HG03196 (cell line): Measurements from ENCODE around the gene LRRC66.

Experiments
- ATAC-seq: cut with Tn5 transposase; IDR thresholded peaks from one replicate; pipeline ENCODE4 v1.9.1; 2021; ENCODE audit not compliant: unreplicated experiment

LRRC66 gene

GRCh38 chr4:52019936-52020657, at the start of gene LRRC66:
TSS of gene LRRC66 (minus strand) at chr4:52020363. CDS start at chr4:52017613, 2,750 bp downstream.
- no peak for ATAC-seq

GRCh38 chr4:52069571-52069970, 49.4 kb upstream of the LRRC66 start:
- no peak for ATAC-seq

- no peak for ATAC-seq
Measured at GRCh38 chr4:52059372-52059771, 39.2 kb upstream of the LRRC66 start.

GRCh38 chr4:52058275-52058674, 38.1 kb upstream of the LRRC66 start:
- no peak for ATAC-seq

- no peak for ATAC-seq
Measured at GRCh38 chr4:52057196-52057595, 37.0 kb upstream of the LRRC66 start.

- ATAC-seq = no peak
Measured at GRCh38 chr4:52054254-52054653, 34.1 kb upstream of the LRRC66 start.

- ATAC-seq = peak; percentile 65
Measured at GRCh38 chr4:52052475-52052780, 32.3 kb upstream of the LRRC66 start.

GRCh38 chr4:52051615-52052474, 31.7 kb upstream of the LRRC66 start:
- peak; percentile 48 for ATAC-seq

GRCh38 chr4:52051213-52051614, 31.1 kb upstream of the LRRC66 start, which contains the start of gene SPATA18:
TSS of gene SPATA18 (plus strand) at chr4:52051304. CDS start at chr4:52051705, 401 bp downstream.
- peak; percentile 51 for ATAC-seq

- ATAC-seq = no peak
Measured at GRCh38 chr4:52049266-52049665, 29.1 kb upstream of the LRRC66 start.

- ATAC-seq = no peak
Measured at GRCh38 chr4:52045028-52045427, 24.9 kb upstream of the LRRC66 start.

GRCh38 chr4:52038103-52038912, 18.1 kb upstream of the LRRC66 start, which contains the start of gene SGCB:
TSS of gene SGCB (minus strand) at chr4:52038299. CDS start at chr4:52038259, 40 bp downstream.
- peak; percentile 94 for ATAC-seq

GRCh38 chr4:52037689-52038102, 17.5 kb upstream of the LRRC66 start:
- ATAC-seq = peak; percentile 42

GRCh38 chr4:52036886-52037530, 16.8 kb upstream of the LRRC66 start:
- no peak for ATAC-seq

- no peak for ATAC-seq
Measured at GRCh38 chr4:52035190-52035589, 15.0 kb upstream of the LRRC66 start.

- ATAC-seq = no peak
Measured at GRCh38 chr4:52032005-52032404, 11.8 kb upstream of the LRRC66 start.

- ATAC-seq = no peak
Measured at GRCh38 chr4:52028970-52029369, 8.8 kb upstream of the LRRC66 start.

- ATAC-seq = no peak
Measured at GRCh38 chr4:52017814-52018213, 2.3 kb downstream of the LRRC66 start.

- no peak for ATAC-seq
Measured at GRCh38 chr4:52016981-52017380, 3.2 kb downstream of the LRRC66 start.

GRCh38 chr4:52015366-52015765, 4.8 kb downstream of the LRRC66 start:
- ATAC-seq = no peak

GRCh38 chr4:52014903-52015302, 5.3 kb downstream of the LRRC66 start:
- no peak for ATAC-seq
